ENCODE data around the gene PIANP.

The PIANP gene

DNA sequence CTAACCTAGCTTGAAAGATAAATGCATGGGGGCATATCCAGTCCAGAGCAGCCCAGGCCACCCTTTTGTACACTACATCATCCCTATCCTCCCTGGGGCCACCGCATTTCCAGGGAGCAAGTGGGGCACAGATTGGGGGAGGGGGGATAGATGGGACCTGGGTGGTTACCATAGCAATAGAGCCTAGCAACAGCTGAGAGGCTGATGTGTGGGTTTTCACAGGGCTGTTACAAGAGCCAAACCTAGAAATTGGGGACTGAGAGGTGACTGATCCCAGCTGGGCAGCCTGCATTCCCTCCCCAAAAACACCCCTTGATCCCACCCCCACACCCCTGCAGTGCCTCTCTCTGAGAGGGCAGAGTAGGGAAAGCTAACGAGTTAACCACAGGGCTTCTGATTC is 7.7 kb downstream of the PIANP start:
- no peak overlapping the region for H3K4me2 ChIP-seq (ENCODE audit: low read length)
- H2AFZ ChIP-seq (ENCODE audit: low read depth, low read length): no peak overlapping the region
- H3K9ac ChIP-seq (ENCODE audit: low read length): no peak overlapping the region
- no peaks in the 10 kb centered on the region for H4K20me1 ChIP-seq (ENCODE audit: insufficient read depth, low read length)
- peaks cover 33% of the 10 kb centered on the region for H3K4me1 ChIP-seq (ENCODE audit: low read length)
- TF ChIP-seq EZH2phosphoT487 (IDR thresholded peaks at IDR 0.05; ENCODE audit: low read depth): no peak
- TF ChIP-seq, protein P1, sequence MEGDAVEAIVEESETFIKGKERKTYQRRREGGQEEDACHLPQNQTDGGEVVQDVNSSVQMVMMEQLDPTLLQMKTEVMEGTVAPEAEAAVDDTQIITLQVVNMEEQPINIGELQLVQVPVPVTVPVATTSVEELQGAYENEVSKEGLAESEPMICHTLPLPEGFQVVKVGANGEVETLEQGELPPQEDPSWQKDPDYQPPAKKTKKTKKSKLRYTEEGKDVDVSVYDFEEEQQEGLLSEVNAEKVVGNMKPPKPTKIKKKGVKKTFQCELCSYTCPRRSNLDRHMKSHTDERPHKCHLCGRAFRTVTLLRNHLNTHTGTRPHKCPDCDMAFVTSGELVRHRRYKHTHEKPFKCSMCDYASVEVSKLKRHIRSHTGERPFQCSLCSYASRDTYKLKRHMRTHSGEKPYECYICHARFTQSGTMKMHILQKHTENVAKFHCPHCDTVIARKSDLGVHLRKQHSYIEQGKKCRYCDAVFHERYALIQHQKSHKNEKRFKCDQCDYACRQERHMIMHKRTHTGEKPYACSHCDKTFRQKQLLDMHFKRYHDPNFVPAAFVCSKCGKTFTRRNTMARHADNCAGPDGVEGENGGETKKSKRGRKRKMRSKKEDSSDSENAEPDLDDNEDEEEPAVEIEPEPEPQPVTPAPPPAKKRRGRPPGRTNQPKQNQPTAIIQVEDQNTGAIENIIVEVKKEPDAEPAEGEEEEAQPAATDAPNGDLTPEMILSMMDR (IDR thresholded peaks at IDR 0.05; ENCODE audit: low read depth, low read length): no peak
- H3K4me3 ChIP-seq (ENCODE audit: low read length): no peak overlapping the region
- H3K36me3 ChIP-seq (replicated peaks; ENCODE audit: low read depth, low read length): no peaks in the 10 kb centered on the region
- no peaks in the 10 kb centered on the region for H3K27me3 ChIP-seq (ENCODE audit: low read depth, low read length)
- no peak overlapping the region for H3K27ac ChIP-seq (ENCODE audit: low read length)
- peaks cover 21% of the 10 kb centered on the region for H3K79me2 ChIP-seq (ENCODE audit: low read length)
- no peaks in the 10 kb centered on the region for H3K9me3 ChIP-seq (ENCODE audit: insufficient read depth, low read length)

DNA sequence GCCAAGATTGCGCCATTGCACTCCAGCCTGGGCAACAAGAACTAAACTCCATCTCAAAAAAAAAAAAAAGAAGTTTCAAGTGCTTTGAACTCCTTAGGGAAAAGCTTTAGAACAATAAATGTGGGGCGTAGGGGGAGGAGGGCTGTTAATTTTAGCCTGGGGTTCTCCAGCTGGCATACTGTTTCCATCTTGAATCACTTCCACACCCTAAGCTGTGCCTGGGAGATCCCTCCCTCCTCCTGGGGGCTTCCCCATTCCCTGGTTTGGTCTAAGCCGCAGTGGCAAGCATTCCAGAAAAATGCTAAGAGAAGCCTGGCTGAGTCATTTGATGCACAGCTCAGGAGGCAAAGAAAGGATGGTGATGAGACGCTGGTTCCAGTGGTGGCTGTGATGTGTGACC is 9.1 kb downstream of the PIANP start:
- H3K9ac ChIP-seq (ENCODE audit: low read length): no peak overlapping the region
- H3K4me3 ChIP-seq (ENCODE audit: low read length): no peak overlapping the region
- H3K79me2 ChIP-seq (ENCODE audit: low read length): peaks cover 35% of the 10 kb centered on the region
- H4K20me1 ChIP-seq (ENCODE audit: insufficient read depth, low read length): no peaks in the 10 kb centered on the region
- H2AFZ ChIP-seq (ENCODE audit: low read depth, low read length): no peak overlapping the region
- H3K4me1 ChIP-seq (ENCODE audit: low read length): peaks cover 29% of the 10 kb centered on the region
- H3K27me3 ChIP-seq (ENCODE audit: low read depth, low read length): no peaks in the 10 kb centered on the region
- H3K9me3 ChIP-seq (ENCODE audit: insufficient read depth, low read length): no peaks in the 10 kb centered on the region
- TF ChIP-seq, protein P1 (IDR thresholded peaks at IDR 0.05; ENCODE audit: low read depth, low read length): no peak
- no peak for TF ChIP-seq EZH2phosphoT487 (IDR thresholded peaks at IDR 0.05; ENCODE audit: low read depth)
- no peak overlapping the region for H3K27ac ChIP-seq (ENCODE audit: low read length)
- peaks cover 2% of the 10 kb centered on the region for H3K36me3 ChIP-seq (replicated peaks; ENCODE audit: low read depth, low read length)
- H3K4me2 ChIP-seq (ENCODE audit: low read length): no peak overlapping the region

DNA sequence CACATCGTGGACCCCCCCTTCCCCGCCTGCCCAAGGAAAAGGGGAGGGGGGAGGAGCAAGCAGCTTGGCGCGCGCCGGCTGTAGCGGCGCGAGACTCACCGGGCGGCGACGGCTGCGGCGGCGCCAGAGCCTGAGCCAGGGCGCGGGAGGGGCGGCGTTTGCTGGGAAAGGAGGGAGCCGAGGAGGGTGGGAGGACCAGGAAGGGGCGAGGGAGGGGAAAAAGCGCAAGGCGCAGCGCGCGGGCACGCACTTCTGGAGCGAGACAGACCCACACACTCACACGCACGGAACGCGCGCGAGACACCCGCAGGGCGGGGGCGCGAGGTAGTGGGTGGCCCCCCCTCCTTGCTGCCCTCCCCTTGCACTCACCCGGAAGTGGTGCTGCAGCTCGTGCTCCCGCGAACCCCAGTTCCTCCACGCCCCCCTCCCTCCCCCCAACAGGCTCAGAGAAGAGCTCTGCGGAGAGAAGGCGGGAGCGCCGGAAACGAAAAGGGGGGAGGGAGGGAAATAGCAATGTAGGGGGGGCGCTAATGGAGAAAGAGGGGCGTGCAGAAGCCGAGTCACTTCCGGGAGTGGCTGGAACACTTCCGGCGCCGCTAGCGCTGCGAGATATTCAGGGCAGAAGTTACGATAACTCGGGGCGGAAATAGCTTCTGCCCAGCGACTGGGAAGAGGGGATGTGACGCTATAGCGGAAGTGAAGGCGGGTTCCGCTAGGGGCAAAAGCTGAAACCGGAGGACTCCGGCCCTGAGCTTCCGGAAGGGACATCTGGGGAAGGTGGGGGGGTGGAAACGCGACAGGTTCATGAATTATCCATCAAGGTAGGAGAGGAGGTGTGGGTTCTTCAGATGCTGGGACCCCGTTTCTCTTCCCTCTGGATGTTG is 11.4 kb downstream of the PIANP start, which contains the start of gene ZNF384:
Gene ZNF384 (minus strand): TSS at position 377 of the 884 bp plus-strand sequence. CDS start 9,855 bp downstream, outside the sequence.
- peak within 1 kb of the TSS; percentile 99 for H3K9ac ChIP-seq (ENCODE audit: low read length)
- H3K27ac ChIP-seq (ENCODE audit: low read length): peak within 1 kb of the TSS; percentile 87
- peaks cover 22% of the 10 kb centered on the region for H3K4me1 ChIP-seq (ENCODE audit: low read length)
- H3K36me3 ChIP-seq (replicated peaks; ENCODE audit: low read depth, low read length): peaks cover 7% of the 10 kb centered on the region
- no peaks in the 10 kb centered on the region for H3K27me3 ChIP-seq (ENCODE audit: low read depth, low read length)
- H3K4me2 ChIP-seq (ENCODE audit: low read length): peak within 1 kb of the TSS; percentile 99
- H3K4me3 ChIP-seq (ENCODE audit: low read length): peak within 1 kb of the TSS; percentile 96
- H4K20me1 ChIP-seq (ENCODE audit: insufficient read depth, low read length): peaks cover 9% of the 10 kb centered on the region; the same call in 1 of the 2 replicates
- TF ChIP-seq, protein P1 (IDR thresholded peaks at IDR 0.05; ENCODE audit: low read depth, low read length): no peak
- TF ChIP-seq EZH2phosphoT487 (IDR thresholded peaks at IDR 0.05; ENCODE audit: low read depth): no peak
- peaks cover 57% of the 10 kb centered on the region for H3K79me2 ChIP-seq (ENCODE audit: low read length)
- peak within 1 kb of the TSS; percentile 86 for H2AFZ ChIP-seq (ENCODE audit: low read depth, low read length)
- H3K9me3 ChIP-seq (ENCODE audit: insufficient read depth, low read length): no peaks in the 10 kb centered on the region

DNA sequence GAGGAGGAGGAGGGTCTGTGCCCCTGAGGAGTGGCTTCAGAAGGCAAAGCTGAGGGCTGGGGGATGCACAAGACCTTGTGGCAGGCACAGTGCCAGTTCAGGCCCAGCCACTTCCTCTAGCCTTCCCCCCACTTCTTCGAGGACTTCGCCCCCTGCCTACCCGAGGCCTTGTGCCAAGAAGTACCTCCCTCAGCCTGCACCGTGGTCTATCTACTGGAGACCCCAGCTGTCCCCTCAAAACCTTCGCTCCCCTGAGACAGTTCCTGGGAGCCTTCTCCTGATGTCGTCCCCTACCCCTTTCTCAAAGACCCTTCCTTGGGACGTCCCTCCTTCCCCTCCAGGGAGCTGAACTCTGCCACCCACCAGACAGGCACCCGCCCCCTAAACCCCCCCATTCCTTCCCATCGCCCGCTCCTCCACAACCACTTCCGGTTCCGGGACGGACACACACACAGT is 12.0 kb downstream of the PIANP start:
- Histone ChIP-seq H2AFZ (ENCODE audit: low read depth, low read length) (0 out of 2 replicates have a peak overlapping the region, but pooled peaks have one; percentile 39), H3K9me3 (ENCODE audit: insufficient read depth, low read length) (no peaks in the 10 kb centered on the region), H3K36me3 (replicated peaks; ENCODE audit: low read depth, low read length) (peaks cover 10% of the 10 kb centered on the region), H3K27me3 (ENCODE audit: low read depth, low read length) (no peaks in the 10 kb centered on the region), H3K4me2 (ENCODE audit: low read length) (peak overlapping the region; percentile 99), H3K79me2 (ENCODE audit: low read length) (peaks cover 64% of the 10 kb centered on the region), H4K20me1 (ENCODE audit: insufficient read depth, low read length) (peaks cover 10% of the 10 kb centered on the region; the same call in 1 of the 2 replicates), H3K27ac (ENCODE audit: low read length) (peak overlapping the region; percentile 87), H3K9ac (ENCODE audit: low read length) (peak overlapping the region; percentile 99), H3K4me1 (ENCODE audit: low read length) (peaks cover 22% of the 10 kb centered on the region), H3K4me3 (ENCODE audit: low read length) (peak overlapping the region; percentile 96)
- no peak for TF ChIP-seq EZH2phosphoT487 (IDR thresholded peaks at IDR 0.05; ENCODE audit: low read depth)
- TF ChIP-seq, protein P1 (IDR thresholded peaks at IDR 0.05; ENCODE audit: low read depth, low read length): no peak
